Progenitor cell of endocrine pancreas (in vitro differentiated cells): ENCODE data around the gene REXO5. TPM values are rescaled to one million over a fixed set of nuclear protein-coding genes. Genes with fewer than 3 reads are reported as not detected.
"Not testable (repeated sequence)": the region's sequence is repeated elsewhere in the genome, so short reads cannot be mapped to it uniquely, and the experiment has no call there.

Source experiments
- DNase-seq: peaks from one replicate; pipeline ENCODE4 v3.0.0; 2021; ENCODE audit warnings: low spot score; ENCODE audit not compliant: unreplicated experiment
- H3K27ac Mint-ChIP-seq: 2 replicates; pipeline ENCODE4 v1.8.0; 2021; ENCODE audit warnings: mild to moderate bottlenecking, moderate library complexity, mixed read lengths
- H3K27me3 Mint-ChIP-seq: 2 replicates; pipeline ENCODE4 v1.8.0; 2021; ENCODE audit warnings: mixed read lengths
- H3K36me3 Mint-ChIP-seq: 2 replicates; pipeline ENCODE4 v1.8.0; 2022; ENCODE audit warnings: mixed read lengths; ENCODE audit not compliant: insufficient read depth
- H3K4me1 Mint-ChIP-seq: 2 replicates; pipeline ENCODE4 v1.8.0; 2021; ENCODE audit warnings: low read depth, mixed read lengths
- H3K4me3 Mint-ChIP-seq: 2 replicates; pipeline ENCODE4 v1.8.0; 2021; ENCODE audit warnings: low read depth, mild to moderate bottlenecking, moderate library complexity, mixed read lengths
- H3K9me3 Mint-ChIP-seq: 2 replicates; pipeline ENCODE4 v1.8.0; 2021; ENCODE audit warnings: low read depth, mixed read lengths
- CTCF ChIP-seq: fragments of 200-600 bp; sonication (generic); IDR thresholded peaks from one replicate; pipeline ENCODE4 v1.5.0; 2021; ENCODE audit warnings: antibody characterized with exemption, mild to moderate bottlenecking; ENCODE audit not compliant: unreplicated experiment
- total RNA-seq: library from RNA; stranded (reverse); gene quantifications from 2 replicates; pipeline ENCODE4 v1.2.1, GENCODE V29; 2021

Gene REXO5
- total RNA-seq, 1 donor from 2014 or later = 8.0 TPM

DNA sequence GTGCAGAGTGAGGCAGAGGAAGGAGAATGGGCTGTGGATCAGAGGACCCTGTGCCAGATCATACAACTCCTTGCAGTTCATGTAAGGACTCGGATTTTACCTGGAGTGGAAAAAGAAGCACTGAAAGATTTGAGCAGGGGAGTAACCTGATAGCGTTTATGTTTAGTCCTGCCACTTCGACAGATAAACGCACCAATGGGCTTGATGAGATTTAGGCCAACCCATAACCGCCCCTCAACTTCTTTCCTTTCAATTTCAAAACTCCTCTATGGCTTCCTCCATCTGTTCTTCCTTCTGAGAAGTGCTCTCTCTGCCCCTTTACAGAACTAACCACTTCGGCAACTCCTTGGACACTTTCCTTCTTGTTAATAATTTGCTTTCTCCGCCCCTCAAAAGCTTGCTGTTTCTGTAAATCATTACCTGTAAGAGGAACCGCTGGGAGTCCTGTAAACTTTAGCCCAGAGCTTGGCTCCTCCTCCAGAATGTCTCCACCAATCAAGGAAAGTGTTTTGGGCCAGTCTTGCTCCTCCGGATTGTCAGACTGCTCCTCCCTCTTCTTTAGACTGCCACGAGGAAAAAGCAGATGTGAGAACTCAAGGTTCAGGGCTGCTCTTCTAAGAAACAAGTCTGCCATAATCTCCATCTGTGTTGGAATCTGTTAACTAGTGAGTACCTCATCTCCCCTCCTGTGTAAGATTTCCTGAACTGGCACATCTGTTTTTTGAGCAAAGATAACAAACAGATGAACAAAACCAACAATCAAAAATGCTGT lies 42.7 kb upstream of the REXO5 start, which contains the start of gene ACSM3:
Gene ACSM3 (plus strand): TSS at position 554 of the 772 bp plus-strand sequence. CDS start 6,021 bp downstream, outside the sequence.
- peaks cover 21% of the 10 kb centered on the region for H3K4me1 Mint-ChIP-seq
- peaks cover 17% of the 10 kb centered on the region for H3K9me3 Mint-ChIP-seq
- H3K36me3 Mint-ChIP-seq = peaks cover 22% of the 10 kb centered on the region
- DNase-seq = peak; percentile 61
- H3K27me3 Mint-ChIP-seq = no peaks in the 10 kb centered on the region
- no peak for TF ChIP-seq CTCF
- peak within 1 kb of the TSS; percentile 75 for H3K4me3 Mint-ChIP-seq
- peak within 1 kb of the TSS; percentile 93 for H3K27ac Mint-ChIP-seq

DNA sequence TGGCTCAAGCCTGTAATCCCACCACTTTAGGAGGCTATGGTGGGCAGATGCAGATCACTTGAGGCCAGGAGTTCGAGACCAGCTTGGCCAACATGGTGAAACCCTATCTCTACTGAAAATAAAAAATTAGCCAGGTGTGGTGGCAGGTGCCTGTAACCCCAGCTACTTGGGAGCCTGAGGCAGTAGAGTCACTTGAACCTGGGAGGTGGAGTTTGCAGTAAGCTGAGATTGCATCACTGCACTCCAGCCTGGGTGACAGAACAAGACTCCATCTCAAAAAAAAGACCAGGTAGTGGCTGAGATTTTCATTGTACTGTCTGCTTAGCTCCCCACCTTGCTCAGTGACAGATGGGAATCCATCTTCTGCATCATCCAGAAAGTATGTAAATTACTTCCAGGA lies 41.9 kb upstream of the REXO5 start:
- Mint-ChIP-seq H3K36me3 (peaks cover 22% of the 10 kb centered on the region), H3K9me3 (peaks cover 17% of the 10 kb centered on the region), H3K4me1 (peaks cover 21% of the 10 kb centered on the region)
- H3K4me3 Mint-ChIP-seq, H3K27me3 Mint-ChIP-seq, H3K27ac Mint-ChIP-seq, DNase-seq: not testable (repeated sequence)

- TF ChIP-seq CTCF = no peak
- DNase-seq = no peak
- Mint-ChIP-seq H3K27me3 (no peaks in the 10 kb centered on the region), H3K4me1 (peaks cover 21% of the 10 kb centered on the region), H3K27ac (no peak overlapping the region), H3K9me3 (peaks cover 17% of the 10 kb centered on the region), H3K4me3 (no peak overlapping the region), H3K36me3 (peaks cover 20% of the 10 kb centered on the region)
These were observed 40.6 kb upstream of the REXO5 start for GRCh38 chr16:20765732-20766131.

DNA sequence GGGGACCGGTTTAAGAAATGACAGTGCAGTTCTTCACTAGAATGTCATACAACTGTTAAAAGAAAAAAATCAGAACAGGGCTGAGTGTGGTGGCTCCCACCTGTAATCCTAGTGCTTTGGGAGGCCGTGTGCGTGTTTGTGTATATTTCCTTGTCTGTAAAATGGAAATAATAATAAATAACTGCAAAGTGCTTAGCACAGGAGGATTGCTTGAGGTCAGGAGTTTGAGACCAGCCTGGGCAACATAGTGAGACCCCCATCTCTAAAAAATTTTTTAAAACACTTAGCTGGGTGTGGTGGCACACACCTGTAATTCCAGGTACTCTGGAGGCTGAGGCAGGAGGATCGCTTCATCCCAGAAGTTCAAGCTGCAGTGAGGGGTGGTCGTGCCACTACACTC lies 40.0 kb upstream of the REXO5 start:
- DNase-seq = no peak
- Mint-ChIP-seq H3K27me3 (no peaks in the 10 kb centered on the region), H3K36me3 (peaks cover 19% of the 10 kb centered on the region), H3K4me1 (peaks cover 21% of the 10 kb centered on the region), H3K9me3 (peaks cover 15% of the 10 kb centered on the region), H3K4me3 (no peak overlapping the region), H3K27ac (no peak overlapping the region)
- TF ChIP-seq CTCF = no peak

DNA sequence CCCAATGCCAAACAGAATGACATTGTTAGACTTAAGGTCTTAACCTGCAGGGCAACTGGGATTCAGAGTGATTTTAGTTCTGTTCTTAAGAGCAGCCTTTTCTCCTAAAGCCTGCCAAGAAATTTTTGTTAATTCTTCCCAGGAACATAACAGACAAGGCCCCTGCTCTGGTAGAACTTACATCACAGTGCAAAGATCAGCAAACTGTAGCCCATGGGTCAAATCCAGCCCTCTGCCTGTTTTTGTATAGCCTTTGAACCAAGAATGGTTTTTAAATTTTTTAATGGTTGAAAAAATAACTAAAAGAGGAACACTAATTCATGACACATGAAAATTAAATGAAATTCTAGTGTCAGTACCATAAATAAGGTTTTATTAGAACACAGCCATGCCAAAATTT lies 38.8 kb upstream of the REXO5 start:
- H3K27me3 Mint-ChIP-seq = no peaks in the 10 kb centered on the region
- H3K36me3 Mint-ChIP-seq = peaks cover 18% of the 10 kb centered on the region
- H3K4me1 Mint-ChIP-seq = peaks cover 21% of the 10 kb centered on the region
- no peak for TF ChIP-seq CTCF
- H3K4me3 Mint-ChIP-seq = no peak overlapping the region
- H3K9me3 Mint-ChIP-seq = peaks cover 4% of the 10 kb centered on the region
- H3K27ac Mint-ChIP-seq = no peak overlapping the region
- no peak for DNase-seq

- H3K27ac Mint-ChIP-seq = no peak overlapping the region
- peaks cover 20% of the 10 kb centered on the region for H3K36me3 Mint-ChIP-seq
- H3K4me3 Mint-ChIP-seq = no peak overlapping the region
- H3K9me3 Mint-ChIP-seq = peaks cover 3% of the 10 kb centered on the region
- H3K4me1 Mint-ChIP-seq = peaks cover 18% of the 10 kb centered on the region
- no peaks in the 10 kb centered on the region for H3K27me3 Mint-ChIP-seq
- DNase-seq = no peak
- no peak for TF ChIP-seq CTCF
These were observed 38.2 kb upstream of the REXO5 start for GRCh38 chr16:20768121-20768520.
